Tibial nerve (tissue), 4 donors: ENCODE results near the gene EBF3.

ENCODE experiments used
- CTCF ChIP-seq, 5 experiments: fragments of 200-600 bp in 3 of 5; fragments of 450-650 bp in 2 of 5; sonication (generic) in 3 of 5; IDR thresholded peaks; one replicate each; pipeline ENCODE4 v1.5.1; 2016 to 2019; ENCODE audit warnings: antibody characterized with exemption in 5 of 5, mild to moderate bottlenecking in 3 of 5, moderate library complexity in 2 of 5
- EP300 ChIP-seq, 2 donors: sonication (generic); formaldehyde crosslinking; IDR thresholded peaks; one replicate each; pipeline ENCODE4 v1.6.1; 2017; ENCODE audit warnings: antibody characterized with exemption in 2 of 2, mild to moderate bottlenecking in 1 of 2
- POLR2A ChIP-seq, 2 donors: fragments of 450-650 bp; IDR thresholded peaks; one replicate each; pipeline ENCODE4 v1.6.1; 2017; ENCODE audit warnings: antibody characterized with exemption in 2 of 2, mild to moderate bottlenecking in 2 of 2, moderate library complexity in 2 of 2

- TF ChIP-seq CTCF (IDR thresholded peaks at IDR 0.05): no peak
- no peak for TF ChIP-seq POLR2A (IDR thresholded peaks at IDR 0.05)
- TF ChIP-seq EP300 (IDR thresholded peaks at IDR 0.05): no peak
Observed at GRCh38 chr10:129969911-129970464, 5.9 kb upstream of the EBF3 start.
